ENCODE results near the gene SWT1. TPM values are rescaled to one million over a fixed set of nuclear protein-coding genes. Genes with fewer than 3 reads are reported as not detected.

SWT1 gene
- total and polyA plus RNA-seq, 2 experiments from 2014 or later: 1.6 to 2.8 TPM

GRCh38 chr1:185263780-185264179 lies 106.8 kb downstream of the SWT1 start:
- Histone ChIP-seq H3K79me2 (ENCODE audit: insufficient read depth) (no peaks in the 10 kb centered on the region), H3K9me2 (ENCODE audit: insufficient read depth) (no peaks in the 10 kb centered on the region), H4K20me1 (ENCODE audit: insufficient read depth) (no peaks in the 10 kb centered on the region), H3K36me3 (ENCODE audit: low read depth) (no peaks in the 10 kb centered on the region), H3K9ac (no peak overlapping the region), H3K4me3 (no peak overlapping the region), H3F3A (ENCODE audit: insufficient read depth) (no peaks in the 10 kb centered on the region), H3K27ac (no peak overlapping the region), H3K27me3 (replicated peaks; ENCODE audit: insufficient read depth) (no peaks in the 10 kb centered on the region), H2AFZ (no peak overlapping the region), H3K9me3 (ENCODE audit: low read depth) (no peaks in the 10 kb centered on the region), H3K4me2 (ENCODE audit: unreplicated experiment) (no peak overlapping the region), H3K4me1 (ENCODE audit: insufficient read depth) (peaks cover 5% of the 10 kb centered on the region; the same call in 1 of the 2 replicates)
- no peak for DNase-seq
- no peak for TF ChIP-seq EZH2phosphoT487 (IDR thresholded peaks at IDR 0.05; ENCODE audit: insufficient read depth, low read depth)
- no peak for TF ChIP-seq EZH2 (IDR thresholded peaks at IDR 0.05; ENCODE audit: insufficient read depth, poor library complexity, severe bottlenecking)
- in situ Hi-C loops (cut with MboI): no loop called here
- 44 to 50% methylated on average over 1 of the region's 1 CpG for WGBS, 2 experiments (ENCODE audit: low coverage in 1 of 2, low lambda C conversion rate in 2 of 2, missing lambda C conversion rate in 2 of 2)

- Histone ChIP-seq H3K9me2 (ENCODE audit: insufficient read depth) (no peaks in the 10 kb centered on the region), H3F3A (ENCODE audit: insufficient read depth) (no peaks in the 10 kb centered on the region), H3K9ac (no peak overlapping the region), H3K36me3 (ENCODE audit: low read depth) (no peaks in the 10 kb centered on the region), H3K4me3 (no peak overlapping the region), H3K27me3 (replicated peaks; ENCODE audit: insufficient read depth) (no peaks in the 10 kb centered on the region), H3K9me3 (ENCODE audit: low read depth) (no peaks in the 10 kb centered on the region), H4K20me1 (ENCODE audit: insufficient read depth) (no peaks in the 10 kb centered on the region), H3K79me2 (ENCODE audit: insufficient read depth) (no peaks in the 10 kb centered on the region), H3K27ac (no peak overlapping the region), H3K4me2 (ENCODE audit: unreplicated experiment) (no peak overlapping the region), H2AFZ (no peak overlapping the region), H3K4me1 (ENCODE audit: insufficient read depth) (no peaks in the 10 kb centered on the region; the same call in 1 of the 2 replicates)
- in situ Hi-C loops (cut with MboI): no loop called here
- WGBS, 2 experiments (ENCODE audit: low coverage in 1 of 2, low lambda C conversion rate in 2 of 2, missing lambda C conversion rate in 2 of 2): 88 to 89% methylated on average over 4 of the region's 4 CpGs
- TF ChIP-seq EZH2phosphoT487 (IDR thresholded peaks at IDR 0.05; ENCODE audit: insufficient read depth, low read depth) (no peak), EZH2 (IDR thresholded peaks at IDR 0.05; ENCODE audit: insufficient read depth, poor library complexity, severe bottlenecking) (no peak)
- DNase-seq: no peak
Observed at GRCh38 chr1:185265314-185265713, 108.3 kb downstream of the SWT1 start.

DNA sequence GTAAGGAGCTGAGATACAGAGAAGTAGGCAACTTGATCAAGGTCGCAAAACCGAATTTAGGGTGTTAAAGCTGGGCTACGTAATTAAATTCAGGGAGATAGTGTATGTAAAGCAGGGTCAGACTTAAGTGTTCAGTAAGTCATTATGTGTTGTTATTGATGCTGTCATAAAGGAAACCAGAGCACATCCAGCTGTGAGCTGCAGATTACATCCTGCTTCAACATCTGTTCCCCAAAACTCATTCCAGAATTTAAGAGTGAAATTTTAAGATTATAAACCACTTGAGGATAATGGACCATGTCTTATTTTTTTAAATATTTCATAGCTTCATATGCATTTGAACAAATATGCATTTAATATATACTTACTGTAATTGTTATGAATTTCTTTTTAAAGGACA lies 110.3 kb downstream of the SWT1 start:
- no peak overlapping the region for H2AFZ ChIP-seq
- H3K9ac ChIP-seq: no peak overlapping the region
- H3K36me3 ChIP-seq (ENCODE audit: low read depth): no peaks in the 10 kb centered on the region
- no peaks in the 10 kb centered on the region; the same call in 1 of the 2 replicates for H3K4me1 ChIP-seq (ENCODE audit: insufficient read depth)
- H3K4me3 ChIP-seq: no peak overlapping the region
- in situ Hi-C loops (cut with MboI): no loop called here
- H3K9me3 ChIP-seq (ENCODE audit: low read depth): no peaks in the 10 kb centered on the region
- DNase-seq: no peak
- no peak overlapping the region for H3K4me2 ChIP-seq (ENCODE audit: unreplicated experiment)
- no peaks in the 10 kb centered on the region for H3F3A ChIP-seq (ENCODE audit: insufficient read depth)
- H3K79me2 ChIP-seq (ENCODE audit: insufficient read depth): no peaks in the 10 kb centered on the region
- no peak for TF ChIP-seq EZH2 (IDR thresholded peaks at IDR 0.05; ENCODE audit: insufficient read depth, poor library complexity, severe bottlenecking)
- TF ChIP-seq EZH2phosphoT487 (IDR thresholded peaks at IDR 0.05; ENCODE audit: insufficient read depth, low read depth): no peak
- H3K27me3 ChIP-seq (replicated peaks; ENCODE audit: insufficient read depth): no peaks in the 10 kb centered on the region
- H3K9me2 ChIP-seq (ENCODE audit: insufficient read depth): no peaks in the 10 kb centered on the region
- WGBS, 2 experiments (ENCODE audit: low coverage in 1 of 2, low lambda C conversion rate in 2 of 2, missing lambda C conversion rate in 2 of 2): 21 to 26% methylated on average over 3 of the region's 3 CpGs
- no peaks in the 10 kb centered on the region for H4K20me1 ChIP-seq (ENCODE audit: insufficient read depth)
- H3K27ac ChIP-seq: no peak overlapping the region

- Histone ChIP-seq H3K9me2 (ENCODE audit: insufficient read depth) (no peaks in the 10 kb centered on the region), H3K27me3 (replicated peaks; ENCODE audit: insufficient read depth) (no peaks in the 10 kb centered on the region), H3K9me3 (ENCODE audit: low read depth) (no peaks in the 10 kb centered on the region), H4K20me1 (ENCODE audit: insufficient read depth) (no peaks in the 10 kb centered on the region), H3K4me1 (ENCODE audit: insufficient read depth) (no peaks in the 10 kb centered on the region; the same call in 1 of the 2 replicates), H3K36me3 (ENCODE audit: low read depth) (no peaks in the 10 kb centered on the region), H2AFZ (no peak overlapping the region), H3F3A (ENCODE audit: insufficient read depth) (no peaks in the 10 kb centered on the region), H3K27ac (no peak overlapping the region), H3K79me2 (ENCODE audit: insufficient read depth) (no peaks in the 10 kb centered on the region), H3K9ac (no peak overlapping the region), H3K4me2 (ENCODE audit: unreplicated experiment) (no peak overlapping the region), H3K4me3 (no peak overlapping the region)
- TF ChIP-seq EZH2 (IDR thresholded peaks at IDR 0.05; ENCODE audit: insufficient read depth, poor library complexity, severe bottlenecking) (no peak), EZH2phosphoT487 (IDR thresholded peaks at IDR 0.05; ENCODE audit: insufficient read depth, low read depth) (no peak)
- no peak for DNase-seq
- in situ Hi-C loops (cut with MboI): no loop called here
Observed at GRCh38 chr1:185267701-185268100, 110.7 kb downstream of the SWT1 start.

GRCh38 chr1:185268352-185268751 lies 111.4 kb downstream of the SWT1 start:
- TF ChIP-seq EZH2 (IDR thresholded peaks at IDR 0.05; ENCODE audit: insufficient read depth, poor library complexity, severe bottlenecking) (no peak), EZH2phosphoT487 (IDR thresholded peaks at IDR 0.05; ENCODE audit: insufficient read depth, low read depth) (no peak)
- 75 to 76% methylated on average over 2 of the region's 2 CpGs for WGBS, 2 experiments (ENCODE audit: low coverage in 1 of 2, low lambda C conversion rate in 2 of 2, missing lambda C conversion rate in 2 of 2)
- no peak overlapping the region for H3K27ac ChIP-seq
- H2AFZ ChIP-seq: no peak overlapping the region
- H3K9ac ChIP-seq: no peak overlapping the region
- no peaks in the 10 kb centered on the region for H3K79me2 ChIP-seq (ENCODE audit: insufficient read depth)
- in situ Hi-C loops (cut with MboI): no loop called here
- H3K4me2 ChIP-seq (ENCODE audit: unreplicated experiment): no peak overlapping the region
- H3K4me3 ChIP-seq: no peak overlapping the region
- no peak for DNase-seq
- no peaks in the 10 kb centered on the region for H3K9me3 ChIP-seq (ENCODE audit: low read depth)
- no peaks in the 10 kb centered on the region for H3K27me3 ChIP-seq (replicated peaks; ENCODE audit: insufficient read depth)
- no peaks in the 10 kb centered on the region for H3K36me3 ChIP-seq (ENCODE audit: low read depth)
- H3F3A ChIP-seq (ENCODE audit: insufficient read depth): no peaks in the 10 kb centered on the region
- no peaks in the 10 kb centered on the region for H4K20me1 ChIP-seq (ENCODE audit: insufficient read depth)
- H3K9me2 ChIP-seq (ENCODE audit: insufficient read depth): no peaks in the 10 kb centered on the region
- no peaks in the 10 kb centered on the region; the same call in 1 of the 2 replicates for H3K4me1 ChIP-seq (ENCODE audit: insufficient read depth)

Data from GM23248 (cell line).